Fibroblast of lung (primary cell): ENCODE measurements around the gene TMEM223. TPM values are rescaled to one million over a fixed set of nuclear protein-coding genes. Genes with fewer than 3 reads are reported as not detected.
A peak's percentile ranks its signal among the peaks of the same experiment; 100 is the strongest.

Experiments used
- DNase-seq, 2 donors: peaks; one replicate each; pipeline versions ENCODE4 v3.0.0 to v3.0.0-alpha.2; 2010; ENCODE audit warnings: low read depth in 2 of 2
- H2AFZ ChIP-seq: 2 replicates; pipeline ENCODE4 v1.5.1; 2012; ENCODE audit warnings: low read length, control low read depth, inconsistent platforms
- H3K27ac ChIP-seq: 2 replicates; pipeline ENCODE4 v1.5.1; 2011; ENCODE audit warnings: low read length, control low read depth; ENCODE audit not compliant: insufficient read depth
- H3K27me3 ChIP-seq: 2 replicates; pipeline ENCODE4 v1.5.1; 2011; ENCODE audit warnings: mild to moderate bottlenecking, low read length; ENCODE audit not compliant: control insufficient read depth, insufficient read depth
- H3K36me3 ChIP-seq: 2 replicates; pipeline ENCODE4 v1.5.1; 2011; ENCODE audit warnings: low read length; ENCODE audit not compliant: control insufficient read depth, insufficient read depth
- H3K4me1 ChIP-seq: 2 replicates; pipeline ENCODE4 v1.5.1; 2011; ENCODE audit warnings: low read length; ENCODE audit not compliant: control insufficient read depth, insufficient read depth; ENCODE audit errors: extremely low read depth
- H3K4me2 ChIP-seq: 2 replicates; pipeline ENCODE4 v1.5.1; 2011; ENCODE audit warnings: low read length, control low read depth; ENCODE audit not compliant: insufficient read depth; ENCODE audit errors: extremely low read depth
- H3K4me3 ChIP-seq, 4 experiments: fragments of 200-600 bp in 1 of 4; sonication (generic) in 1 of 4; replicated peaks in 1 of 4; 2 replicates each; pipeline ENCODE4 v1.5.1; 2011 to 2016; ENCODE audit warnings: low read length in 4 of 4, low read depth in 3 of 4, mild to moderate bottlenecking in 3 of 4, control low read depth in 2 of 4, inconsistent platforms in 1 of 4, mixed read lengths in 1 of 4; ENCODE audit not compliant: insufficient read depth in 1 of 4; ENCODE audit errors: control extremely low read depth in 1 of 4
- H3K79me2 ChIP-seq: 2 replicates; pipeline ENCODE4 v1.5.1; 2012; ENCODE audit warnings: mild to moderate bottlenecking, low read length, inconsistent platforms; ENCODE audit not compliant: control insufficient read depth, insufficient read depth
- H3K9ac ChIP-seq: 2 replicates; pipeline ENCODE4 v1.5.1; 2011; ENCODE audit warnings: mild to moderate bottlenecking, low read length, control low read depth; ENCODE audit not compliant: insufficient read depth
- H3K9me3 ChIP-seq: 2 replicates; pipeline ENCODE4 v1.5.1; 2012; ENCODE audit warnings: low read depth, low read length; ENCODE audit not compliant: control insufficient read depth, insufficient read depth
- H4K20me1 ChIP-seq: 2 replicates; pipeline ENCODE4 v1.5.1; 2011; ENCODE audit warnings: low read length; ENCODE audit not compliant: control insufficient read depth, insufficient read depth; ENCODE audit errors: extremely low read depth
- CTCF ChIP-seq, 2 donors: IDR thresholded peaks in 1 of 2; conservative IDR thresholded peaks in 1 of 2; 1 replicate in 1 of 2; 2 replicates in 1 of 2; pipeline ENCODE4 v1.5.1; 2011 to 2012; ENCODE audit warnings: low read length in 2 of 2, control low read depth in 1 of 2, inconsistent platforms in 1 of 2, low read depth in 1 of 2, mild to moderate bottlenecking in 1 of 2
- EZH2 ChIP-seq: IDR thresholded peaks from 2 replicates; pipeline ENCODE4 v1.5.1; 2012; ENCODE audit warnings: low read length, control low read depth, mild to moderate bottlenecking; ENCODE audit errors: missing control alignments
- polyA plus RNA-seq, 2 donors: library from polyadenylated mRNA; depleted of rRNA in 1 of 2; stranded (reverse) in 1 of 2; unstranded in 1 of 2; fragments of >200 nt; gene quantifications; 2 replicates each; pipeline ENCODE4 v1.2.1, GENCODE V29; 2011 to 2012; ENCODE audit warnings: missing spikeins in 1 of 2
- total RNA-seq: library from RNA; depleted of rRNA; stranded (reverse); fragments of >200 nt; gene quantifications from 2 replicates; pipeline ENCODE4 v1.2.1, GENCODE V29; 2014

Gene TMEM223
- total and polyA plus RNA-seq, 2 donors (not counting 1 experiment from before 2014, with no cell fraction given) = 11.7 to 15.4 TPM

GRCh38 chr11:62810748-62811147 lies 18.9 kb upstream of the TMEM223 start:
- no peak overlapping the region for H3K4me3 ChIP-seq
- no peak for DNase-seq
- no peaks in the 10 kb centered on the region for H3K79me2 ChIP-seq
- no peaks in the 10 kb centered on the region for H3K9me3 ChIP-seq
- TF ChIP-seq CTCF (conservative IDR thresholded peaks at IDR 0.05 in 1 of 2, IDR thresholded peaks at IDR 0.05 in 1 of 2; ENCODE audit: low read depth in 1 of 2, low read length in 2 of 2) (no peak), EZH2 (no peak)
- no peaks in the 10 kb centered on the region for H3K36me3 ChIP-seq
- H3K27ac ChIP-seq = no peak overlapping the region
- H3K9ac ChIP-seq = no peak overlapping the region
- H3K27me3 ChIP-seq = no peaks in the 10 kb centered on the region
- H3K4me1 ChIP-seq = peaks cover 15% of the 10 kb centered on the region
- no peaks in the 10 kb centered on the region for H4K20me1 ChIP-seq
- H3K4me2 ChIP-seq = no peak overlapping the region
- H2AFZ ChIP-seq = no peak overlapping the region

- Histone ChIP-seq H3K4me2 (peak overlapping the region; percentile 49), H2AFZ (no peak overlapping the region), H3K9me3 (no peaks in the 10 kb centered on the region), H3K27me3 (no peaks in the 10 kb centered on the region), H3K4me3 (no peak overlapping the region), H3K4me1 (peaks cover 18% of the 10 kb centered on the region), H3K9ac (no peak overlapping the region), H3K79me2 (peaks cover 24% of the 10 kb centered on the region), H4K20me1 (no peaks in the 10 kb centered on the region), H3K27ac (peak overlapping the region; percentile 75), H3K36me3 (peaks cover 4% of the 10 kb centered on the region)
- TF ChIP-seq EZH2 (no peak), CTCF (conservative IDR thresholded peaks at IDR 0.05 in 1 of 2, IDR thresholded peaks at IDR 0.05 in 1 of 2; ENCODE audit: low read depth in 1 of 2, low read length in 2 of 2) (no peak)
- peak; percentile 25 to 37 for DNase-seq
Measured at GRCh38 chr11:62806611-62807121, 14.9 kb upstream of the TMEM223 start.

GRCh38 chr11:62805961-62806441 lies 14.2 kb upstream of the TMEM223 start:
- Histone ChIP-seq H3K36me3 (peaks cover 10% of the 10 kb centered on the region), H3K9ac (no peak overlapping the region)
- DNase-seq = peak in 1 of 2 donors; percentile 59

More at GRCh38 chr11:62805961-62806441, 14.2 kb upstream of the TMEM223 start:
- Histone ChIP-seq H3K4me1 (peaks cover 18% of the 10 kb centered on the region), H3K9me3 (no peaks in the 10 kb centered on the region), H3K27me3 (no peaks in the 10 kb centered on the region), H3K4me2 (peak overlapping the region; percentile 95), H2AFZ (no peak overlapping the region), H3K79me2 (peaks cover 24% of the 10 kb centered on the region), H3K4me3 (peak overlapping the region; percentile 82 to 91 (median 84)), H3K27ac (peak overlapping the region; percentile 75), H4K20me1 (no peaks in the 10 kb centered on the region)
- TF ChIP-seq EZH2 = no peak
- TF ChIP-seq CTCF (conservative IDR thresholded peaks at IDR 0.05 in 1 of 2, IDR thresholded peaks at IDR 0.05 in 1 of 2; ENCODE audit: low read depth in 1 of 2, low read length in 2 of 2) = no peak
